ENCODE measurements around the gene SPO11.

SPO11 gene

GRCh38 chr20:57384953-57385761, 55.6 kb downstream of the SPO11 start:
- Mint-ChIP-seq H3K27ac (no peak overlapping the region), H3K36me3 (no peaks in the 10 kb centered on the region), H3K9me3 (ENCODE audit: low read depth) (no peaks in the 10 kb centered on the region), H3K27me3 (no peaks in the 10 kb centered on the region), H3K4me3 (no peak overlapping the region), H3K4me1 (ENCODE audit: low read depth) (peaks cover 21% of the 10 kb centered on the region)

- no peaks in the 10 kb centered on the region for H3K9me3 Mint-ChIP-seq (ENCODE audit: low read depth)
- H3K36me3 Mint-ChIP-seq: no peaks in the 10 kb centered on the region
- H3K27me3 Mint-ChIP-seq: no peaks in the 10 kb centered on the region
- H3K27ac Mint-ChIP-seq: no peak overlapping the region
- H3K4me1 Mint-ChIP-seq (ENCODE audit: low read depth): peaks cover 25% of the 10 kb centered on the region
- no peak overlapping the region for H3K4me3 Mint-ChIP-seq
These were observed 56.3 kb downstream of the SPO11 start for GRCh38 chr20:57385940-57386339.

DNA sequence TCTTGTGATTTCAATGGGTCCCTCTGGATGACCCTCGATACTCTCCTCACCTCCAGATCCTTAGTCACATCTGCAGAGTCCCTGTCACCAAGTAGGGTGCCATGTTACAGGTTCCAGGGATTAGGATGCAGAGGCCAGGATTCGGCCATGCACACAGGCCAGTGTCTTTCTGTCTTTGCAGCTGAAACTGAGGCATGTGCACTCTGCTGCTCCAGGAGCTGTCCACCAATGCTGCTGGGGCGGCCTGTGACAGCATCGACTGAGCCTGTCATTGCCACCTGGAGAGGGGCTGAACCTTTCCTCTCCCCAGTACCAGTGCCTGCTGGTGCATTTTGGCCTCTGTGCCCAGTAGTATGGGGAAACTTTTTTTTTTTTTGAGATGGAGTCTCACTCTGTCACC, 57.2 kb downstream of the SPO11 start:
- no peak overlapping the region for H3K4me3 Mint-ChIP-seq
- H3K9me3 Mint-ChIP-seq (ENCODE audit: low read depth): no peaks in the 10 kb centered on the region
- H3K36me3 Mint-ChIP-seq: no peaks in the 10 kb centered on the region
- peaks cover 25% of the 10 kb centered on the region for H3K4me1 Mint-ChIP-seq (ENCODE audit: low read depth)
- no peaks in the 10 kb centered on the region for H3K27me3 Mint-ChIP-seq
- H3K27ac Mint-ChIP-seq: no peak overlapping the region

- Mint-ChIP-seq H3K4me3 (no peak overlapping the region), H3K27ac (no peak overlapping the region), H3K9me3 (ENCODE audit: low read depth) (no peaks in the 10 kb centered on the region)
These were observed 57.9 kb downstream of the SPO11 start for GRCh38 chr20:57387463-57387862.

DNA sequence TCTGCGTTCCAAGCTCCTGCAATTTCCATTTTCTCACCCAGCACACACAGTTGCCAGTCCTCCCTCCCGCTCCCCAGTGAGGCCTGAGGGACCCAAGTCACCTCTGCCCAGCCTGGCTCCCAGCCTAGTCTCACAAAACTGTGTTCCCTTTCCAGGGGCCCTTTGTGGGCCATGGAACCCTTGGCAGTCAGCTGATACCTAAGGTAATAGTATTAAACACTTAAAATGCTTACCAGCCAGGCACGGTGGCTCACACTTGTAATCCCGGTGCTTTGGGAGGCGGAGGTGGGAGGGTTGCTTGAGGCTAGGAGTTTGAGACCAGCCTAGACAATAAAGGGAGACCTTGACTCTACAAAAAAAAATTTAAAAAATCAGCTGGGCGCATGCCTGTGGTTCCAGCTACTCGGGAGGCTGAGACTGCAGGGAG, 58.4 kb downstream of the SPO11 start:
- no peaks in the 10 kb centered on the region for H3K9me3 Mint-ChIP-seq (ENCODE audit: low read depth)
- H3K4me3 Mint-ChIP-seq: no peak overlapping the region
- no peaks in the 10 kb centered on the region for H3K27me3 Mint-ChIP-seq
- H3K36me3 Mint-ChIP-seq: peaks cover 2% of the 10 kb centered on the region
- H3K27ac Mint-ChIP-seq: peak overlapping the region; percentile 28
- H3K4me1 Mint-ChIP-seq (ENCODE audit: low read depth): peaks cover 17% of the 10 kb centered on the region

More at GRCh38 chr20:57387463-57387862, 57.9 kb downstream of the SPO11 start:
- Mint-ChIP-seq H3K27me3 (no peaks in the 10 kb centered on the region), H3K4me1 (ENCODE audit: low read depth) (peaks cover 18% of the 10 kb centered on the region), H3K36me3 (no peaks in the 10 kb centered on the region)

DNA sequence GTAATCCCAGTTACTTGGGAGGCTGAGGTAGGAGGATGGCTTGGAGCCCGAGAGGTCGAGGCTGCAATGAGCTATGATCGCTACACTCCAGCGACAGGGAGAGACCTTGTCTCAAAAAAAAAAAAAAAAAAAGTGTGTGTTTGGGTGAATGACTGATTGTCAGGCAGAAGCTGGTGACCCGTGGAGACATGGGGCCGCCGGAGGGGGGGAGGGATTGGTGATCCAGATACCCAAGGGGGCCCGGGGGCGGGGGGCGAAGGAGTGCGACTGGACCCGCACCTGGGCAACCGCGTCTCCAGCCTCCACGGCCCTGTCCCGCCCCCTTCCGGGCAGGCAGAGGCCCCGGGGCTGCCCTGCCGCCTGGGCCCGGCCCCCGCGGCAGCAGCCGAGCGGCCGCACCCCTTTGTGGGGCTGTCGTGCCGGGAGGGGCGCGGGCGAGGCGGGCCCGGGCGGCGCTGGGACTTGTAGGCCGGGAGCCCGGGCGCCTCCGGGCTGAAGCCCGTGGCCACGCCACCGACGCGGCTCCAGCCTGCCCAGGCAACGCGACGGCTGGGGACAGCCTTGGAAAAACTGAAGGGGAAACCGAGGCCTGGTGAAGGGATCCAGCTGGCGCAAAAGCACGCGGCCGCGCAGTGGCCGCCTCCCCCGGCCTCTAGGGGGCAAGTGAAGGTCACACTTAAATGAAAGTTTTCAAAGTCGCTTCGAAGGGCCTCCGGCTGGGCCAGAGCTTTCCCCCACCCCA, 59.5 kb downstream of the SPO11 start:
- Mint-ChIP-seq H3K4me3 (peak overlapping the region; percentile 89), H3K27ac (peak overlapping the region; percentile 98), H3K4me1 (ENCODE audit: low read depth) (peaks cover 27% of the 10 kb centered on the region), H3K36me3 (peaks cover 9% of the 10 kb centered on the region), H3K9me3 (ENCODE audit: low read depth) (no peaks in the 10 kb centered on the region), H3K27me3 (no peaks in the 10 kb centered on the region)

DNA sequence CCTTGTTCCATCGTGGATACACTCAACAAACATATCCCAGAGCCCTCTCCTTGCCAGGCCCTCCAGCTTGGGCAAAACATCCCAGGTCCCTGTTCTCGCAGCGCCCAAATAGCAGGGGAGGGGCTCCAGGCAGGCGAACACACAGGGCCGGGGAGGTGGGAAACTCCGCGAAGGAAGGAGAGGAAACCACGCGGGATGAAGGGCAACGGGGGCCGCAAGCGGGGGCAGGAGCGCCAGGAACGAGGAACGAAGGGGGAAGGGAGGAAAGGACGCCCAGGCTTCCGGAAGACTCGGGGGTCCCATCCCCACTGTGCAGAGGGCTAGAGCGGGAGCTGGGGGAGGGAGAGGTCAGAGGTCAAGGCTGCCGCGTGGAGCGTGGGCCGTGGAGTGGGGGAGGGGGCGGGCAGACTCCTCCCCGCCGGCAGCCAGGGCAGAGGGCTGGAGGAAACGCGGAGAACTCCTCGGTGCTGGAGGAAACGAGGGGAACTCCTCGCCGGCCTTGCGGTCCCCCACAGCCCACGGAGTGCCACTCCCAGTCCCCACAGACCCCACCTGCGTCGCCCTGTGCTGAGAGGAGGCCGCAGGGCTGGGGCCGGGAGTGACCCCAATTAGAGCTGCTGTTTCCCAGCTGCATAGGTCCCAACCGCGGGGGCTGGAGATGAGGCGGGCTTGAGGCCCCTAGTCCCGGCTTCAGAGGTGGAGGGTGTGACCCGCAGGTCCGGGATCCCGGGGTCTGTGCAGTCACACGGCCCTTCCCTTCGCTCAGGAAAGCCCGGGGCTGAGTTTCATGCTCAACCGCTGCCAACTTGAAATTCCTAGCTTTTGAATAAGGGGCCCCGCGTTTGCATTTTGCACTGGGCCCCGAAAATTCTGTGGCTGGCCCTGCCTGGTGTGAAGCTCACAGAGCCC, 60.3 kb downstream of the SPO11 start:
- H3K27me3 Mint-ChIP-seq: no peaks in the 10 kb centered on the region
- no peaks in the 10 kb centered on the region for H3K9me3 Mint-ChIP-seq (ENCODE audit: low read depth)
- peak overlapping the region; percentile 98 for H3K27ac Mint-ChIP-seq
- H3K36me3 Mint-ChIP-seq: peaks cover 9% of the 10 kb centered on the region
- H3K4me3 Mint-ChIP-seq: peak overlapping the region; percentile 89
- H3K4me1 Mint-ChIP-seq (ENCODE audit: low read depth): peaks cover 34% of the 10 kb centered on the region

GRCh38 chr20:57390604-57391438, 61.2 kb downstream of the SPO11 start, which contains the start of gene RBM38:
RBM38 (plus strand) TSS chr20:57391396; CDS start chr20:57391582, 186 bp downstream.
- Mint-ChIP-seq H3K27ac (peak within 1 kb of the TSS; percentile 99), H3K9me3 (ENCODE audit: low read depth) (no peaks in the 10 kb centered on the region), H3K36me3 (peaks cover 9% of the 10 kb centered on the region), H3K4me1 (ENCODE audit: low read depth) (peaks cover 41% of the 10 kb centered on the region), H3K27me3 (no peaks in the 10 kb centered on the region), H3K4me3 (peak within 1 kb of the TSS; percentile 98)

- Mint-ChIP-seq H3K9me3 (ENCODE audit: low read depth) (no peaks in the 10 kb centered on the region), H3K4me3 (peak overlapping the region; percentile 98), H3K27ac (peak overlapping the region; percentile 99), H3K27me3 (no peaks in the 10 kb centered on the region), H3K36me3 (peaks cover 11% of the 10 kb centered on the region), H3K4me1 (ENCODE audit: low read depth) (peaks cover 49% of the 10 kb centered on the region)
These were observed 62.1 kb downstream of the SPO11 start for GRCh38 chr20:57391439-57392301.

GRCh38 chr20:57392512-57393271, 63.1 kb downstream of the SPO11 start:
- H3K4me1 Mint-ChIP-seq (ENCODE audit: low read depth): peaks cover 60% of the 10 kb centered on the region
- H3K36me3 Mint-ChIP-seq: peaks cover 12% of the 10 kb centered on the region

More at GRCh38 chr20:57392512-57393271, 63.1 kb downstream of the SPO11 start:
- H3K27ac Mint-ChIP-seq: peak overlapping the region; percentile 99
- peak overlapping the region; percentile 98 for H3K4me3 Mint-ChIP-seq
- no peaks in the 10 kb centered on the region for H3K27me3 Mint-ChIP-seq
- no peaks in the 10 kb centered on the region for H3K9me3 Mint-ChIP-seq (ENCODE audit: low read depth)
